Renal pelvis (tissue), 12 donors: ENCODE measurements around the gene CDC26. TPM values are rescaled to one million over a fixed set of nuclear protein-coding genes. Genes with fewer than 3 reads are reported as not detected.

Experiments
- DNase-seq: peaks from one replicate; pipeline ENCODE4 v3.0.0-alpha.2; 2013
- long read RNA-seq, 16 experiments: transcript quantifications; one replicate each; lab custom pipeline, GENCODE V29; 2026
- polyA plus RNA-seq, 3 donors: library from polyadenylated mRNA; unstranded; fragments of 120-200 nt; gene quantifications; one replicate each; pipeline ENCODE4 v1.2.1, GENCODE V29; 2013; ENCODE audit not compliant: insufficient read length in 3 of 3

CDC26 gene
- polyA plus RNA-seq: 10 to 100 TPM; 33.0 to 42.9 (median 36.3) TPM
- long read RNA-seq, donor 1, transcript CDC26-201 (4 exons, 872 nt): major isoform, 37 of 44 reads
- long read RNA-seq, donor 1, partial matches to known transcripts: 7 of 44 reads
- long read RNA-seq, donor 1, other reads (novel, unspliced or antisense): 0 of 44 reads
- long read RNA-seq, donor 2, transcript CDC26-201 (4 exons, 872 nt): major isoform, 47 of 57 reads
- long read RNA-seq, donor 2, partial matches to known transcripts: 10 of 57 reads
- long read RNA-seq, donor 2, other reads (novel, unspliced or antisense): 0 of 57 reads
- long read RNA-seq, donor 3, transcript CDC26-201 (4 exons, 872 nt): major isoform, 51 of 51 reads
- long read RNA-seq, donor 3, partial matches to known transcripts: 0 of 51 reads
- long read RNA-seq, donor 3, other reads (novel, unspliced or antisense): 0 of 51 reads
- long read RNA-seq, donor 4, transcript CDC26-201 (4 exons, 872 nt): major isoform, 50 of 78 reads
- long read RNA-seq, donor 4, partial matches to known transcripts: 28 of 78 reads
- long read RNA-seq, donor 4, other reads (novel, unspliced or antisense): 0 of 78 reads
- long read RNA-seq, donor 5, transcript CDC26-201 (4 exons, 872 nt): major isoform, 28 of 37 reads
- long read RNA-seq, donor 5, partial matches to known transcripts: 9 of 37 reads
- long read RNA-seq, donor 5, other reads (novel, unspliced or antisense): 0 of 37 reads
- long read RNA-seq, donor 6, transcript CDC26-201 (4 exons, 872 nt): major isoform, 40 of 116 reads
- long read RNA-seq, donor 6, partial matches to known transcripts: 75 of 116 reads
- long read RNA-seq, donor 6, other reads (novel, unspliced or antisense): 0 of 116 reads
- long read RNA-seq, donor 7, transcript CDC26-201 (4 exons, 872 nt): major isoform, 38 of 45 reads
- long read RNA-seq, donor 7, partial matches to known transcripts: 7 of 45 reads
- long read RNA-seq, donor 7, other reads (novel, unspliced or antisense): 0 of 45 reads
- long read RNA-seq, donor 8, transcript CDC26-201 (4 exons, 872 nt): major isoform, 17 of 17 reads
- long read RNA-seq, donor 8, partial matches to known transcripts: 0 of 17 reads
- long read RNA-seq, donor 8, other reads (novel, unspliced or antisense): 0 of 17 reads
- long read RNA-seq, donor 9, transcript CDC26-201 (4 exons, 872 nt): major isoform, 60 of 67 reads
- long read RNA-seq, donor 9, partial matches to known transcripts: 7 of 67 reads
- long read RNA-seq, donor 9, other reads (novel, unspliced or antisense): 0 of 67 reads
- long read RNA-seq, donor 10, transcript CDC26-201 (4 exons, 872 nt): major isoform, 45 of 50 reads
- long read RNA-seq, donor 10, partial matches to known transcripts: 5 of 50 reads
- long read RNA-seq, donor 10, other reads (novel, unspliced or antisense): 0 of 50 reads
- long read RNA-seq, donor 11, transcript CDC26-201 (4 exons, 872 nt): major isoform, 20 of 20 reads
- long read RNA-seq, donor 11, partial matches to known transcripts: 0 of 20 reads
- long read RNA-seq, donor 11, other reads (novel, unspliced or antisense): 0 of 20 reads
- long read RNA-seq, donor 12, transcript CDC26-201 (4 exons, 872 nt): major isoform, 47 of 158 reads
- long read RNA-seq, donor 12, partial matches to known transcripts: 90 of 158 reads
- long read RNA-seq, donor 12, other reads (novel, unspliced or antisense): 21 of 158 reads
- long read RNA-seq, donor 13, transcript CDC26-201 (4 exons, 872 nt): major isoform, 21 of 56 reads
- long read RNA-seq, donor 13, partial matches to known transcripts: 35 of 56 reads
- long read RNA-seq, donor 13, other reads (novel, unspliced or antisense): 0 of 56 reads
- long read RNA-seq, donor 14: 0 reads
- long read RNA-seq, donor 15, transcript CDC26-201 (4 exons, 872 nt): major isoform, 58 of 161 reads
- long read RNA-seq, donor 15, partial matches to known transcripts: 70 of 161 reads
- long read RNA-seq, donor 15, other reads (novel, unspliced or antisense): 33 of 161 reads
- long read RNA-seq, donor 16, transcript CDC26-201 (4 exons, 872 nt): major isoform, 64 of 64 reads
- long read RNA-seq, donor 16, partial matches to known transcripts: 0 of 64 reads
- long read RNA-seq, donor 16, other reads (novel, unspliced or antisense): 0 of 64 reads

DNA sequence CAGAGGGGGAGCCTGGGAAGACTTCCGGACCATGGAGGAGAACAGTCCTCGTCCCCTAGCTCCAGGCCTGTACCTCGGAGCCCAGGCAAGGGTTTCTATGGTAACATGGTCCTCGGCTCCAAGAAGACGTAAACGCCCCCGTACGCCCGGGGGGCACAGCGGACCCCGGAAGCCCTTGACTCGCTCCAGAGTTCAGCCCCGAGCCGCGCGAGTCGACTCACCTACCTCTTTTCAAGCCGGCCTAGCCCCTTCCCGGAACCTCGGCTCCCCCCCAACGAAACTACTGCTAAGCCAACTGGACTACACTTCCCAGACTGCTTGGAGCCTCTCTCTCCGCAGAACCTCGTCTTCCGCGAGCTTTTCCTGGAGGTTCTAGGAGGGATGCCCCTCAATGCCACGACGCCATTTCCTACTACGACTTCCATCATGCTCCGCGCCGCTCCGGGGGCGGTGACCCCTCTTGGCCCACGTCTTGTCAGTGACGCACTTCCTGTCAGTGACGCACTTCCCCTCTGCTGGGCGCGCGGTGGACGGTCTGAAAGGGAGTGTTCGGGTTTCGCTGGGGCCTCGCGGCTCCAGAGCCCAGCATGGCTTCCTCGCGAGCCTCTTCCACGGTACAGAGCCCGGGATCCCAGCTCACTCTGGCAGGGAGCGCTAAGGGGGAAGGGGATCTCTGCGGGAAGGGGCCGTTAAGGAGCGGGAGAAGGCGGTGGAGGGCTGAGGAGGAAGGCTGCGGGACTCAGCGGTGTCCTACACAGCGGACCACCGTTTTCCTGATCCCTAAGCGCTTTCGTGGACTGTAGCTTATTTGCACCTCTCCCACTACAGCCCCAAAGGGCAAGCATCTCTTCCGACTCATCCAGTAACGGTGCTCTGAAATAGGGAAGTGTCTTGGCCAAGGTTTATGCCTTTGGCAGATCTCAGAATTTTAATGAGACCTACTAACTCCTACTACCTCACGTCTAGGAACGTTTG, at the start of gene CDC26, which contains the start of gene PRPF4:
Gene CDC26, minus strand, starts transcription at position 416 of the 975 bp plus-strand sequence. CDS start 3,065 bp downstream, outside the sequence.
Gene PRPF4, plus strand, starts transcription at position 502 of the 975 bp plus-strand sequence. Its CDS starts 86 bp downstream, at position 588.
- DNase-seq: peak; percentile 98

DNA sequence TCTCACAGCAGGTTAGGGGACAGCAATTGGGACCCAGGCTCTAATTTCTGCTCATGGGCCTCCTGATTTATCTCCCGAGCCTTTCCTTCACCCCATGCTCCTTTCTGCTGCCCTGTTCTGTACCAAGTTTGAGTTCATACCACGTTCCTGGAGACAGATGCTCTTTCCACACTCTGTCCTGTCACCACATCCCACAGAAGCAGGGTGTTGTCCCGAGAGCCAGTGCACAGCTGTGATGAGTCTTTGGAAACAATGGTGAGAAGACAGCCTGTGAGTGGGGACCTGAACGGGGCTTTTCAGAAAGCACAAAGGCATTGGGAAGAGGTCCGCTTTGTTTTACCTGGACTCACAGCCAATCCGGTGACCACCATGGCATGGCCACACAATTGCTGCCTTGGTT, 47.3 kb upstream of the CDC26 start:
- no peak for DNase-seq

GRCh38 chr9:113320051-113320450, 44.7 kb upstream of the CDC26 start:
- DNase-seq: no peak

DNA sequence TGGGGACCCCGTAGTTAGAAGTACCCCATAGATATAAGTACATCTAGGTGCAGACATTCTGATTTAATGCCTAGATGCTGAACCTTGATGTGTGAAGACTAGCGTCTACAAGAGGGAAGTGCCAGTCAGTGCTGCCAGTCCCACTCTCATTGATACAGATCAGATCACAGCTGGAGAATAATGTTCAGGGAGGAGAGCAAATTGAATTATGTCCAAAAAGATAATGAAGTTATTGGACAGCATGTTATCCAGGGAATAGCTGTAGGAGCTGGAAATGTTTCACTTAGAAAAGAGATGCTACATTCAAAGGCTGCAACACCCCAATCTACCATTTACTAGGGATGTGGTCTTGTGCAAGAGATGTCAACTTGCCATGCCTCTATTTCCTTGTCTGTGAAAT, 43.7 kb upstream of the CDC26 start:
- no peak for DNase-seq

GRCh38 chr9:113317777-113318176, 42.4 kb upstream of the CDC26 start:
- DNase-seq: no peak

GRCh38 chr9:113316030-113316429, 40.7 kb upstream of the CDC26 start:
- DNase-seq: no peak

DNA sequence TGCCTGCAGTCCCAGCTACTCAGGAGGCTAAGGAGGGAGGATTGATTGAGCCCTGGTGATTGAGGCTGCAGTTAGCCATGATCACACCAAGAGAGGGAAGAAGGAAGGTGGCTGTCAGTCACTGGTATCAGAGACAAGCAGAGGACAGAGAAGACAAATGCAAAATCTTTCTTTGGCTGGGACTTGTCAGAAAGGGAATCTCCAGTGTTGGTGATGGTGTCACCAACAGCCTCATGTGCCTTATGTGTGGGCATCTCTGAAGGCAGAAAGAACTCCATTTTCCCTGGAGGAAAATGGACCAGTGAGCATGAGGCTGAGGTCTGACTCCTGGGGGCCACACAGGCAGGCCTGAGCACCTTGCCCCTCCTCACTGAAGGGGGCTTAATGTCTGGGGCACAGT, 39.9 kb upstream of the CDC26 start:
- no peak for DNase-seq

GRCh38 chr9:113313261-113313660, 37.9 kb upstream of the CDC26 start:
- no peak for DNase-seq

DNA sequence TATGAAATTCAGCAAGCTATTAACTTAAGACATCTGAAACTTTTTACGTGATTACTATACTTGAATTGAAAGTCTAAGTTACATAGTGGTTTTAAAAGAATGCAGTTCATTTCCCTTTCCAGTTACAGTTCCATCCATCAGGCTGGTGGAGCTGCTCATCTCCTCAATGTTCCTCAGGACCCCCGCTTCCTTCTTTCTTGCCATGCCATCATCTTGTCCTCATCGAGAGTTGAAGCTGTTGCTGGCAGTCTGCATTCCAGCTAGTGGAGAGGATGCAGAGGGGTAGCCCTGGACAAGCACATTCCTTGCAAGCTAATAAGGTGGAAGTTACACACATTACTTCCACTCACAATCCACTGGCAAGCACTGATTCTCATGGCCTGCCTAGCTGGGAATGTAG, 36.6 kb upstream of the CDC26 start:
- no peak for DNase-seq

- DNase-seq: no peak
These were observed 35.2 kb upstream of the CDC26 start for GRCh38 chr9:113310538-113310937.

- DNase-seq: no peak
These were observed 33.9 kb upstream of the CDC26 start for GRCh38 chr9:113309204-113309813.

GRCh38 chr9:113307396-113307975, 32.1 kb upstream of the CDC26 start:
- no peak for DNase-seq

DNA sequence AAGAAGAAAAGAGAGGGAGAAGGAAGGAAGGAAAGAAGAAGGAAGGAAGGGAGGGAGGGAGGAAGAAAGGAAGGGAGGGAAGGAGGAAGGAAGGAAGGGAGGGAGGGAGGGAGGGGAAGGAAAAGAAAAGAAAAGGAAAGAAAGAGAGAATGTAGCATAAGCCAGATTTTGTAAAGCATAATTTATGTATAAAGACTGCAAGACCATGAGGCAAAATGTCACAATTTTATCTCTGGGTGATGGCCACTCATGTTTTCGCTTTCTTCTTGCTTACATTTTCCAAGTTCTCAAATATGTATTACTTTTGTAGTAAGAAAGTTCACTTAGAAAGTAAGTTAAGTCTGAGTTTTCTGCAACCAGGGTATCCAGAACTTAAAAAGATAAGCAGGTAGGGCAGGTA, 31.2 kb upstream of the CDC26 start:
- no peak for DNase-seq

DNA sequence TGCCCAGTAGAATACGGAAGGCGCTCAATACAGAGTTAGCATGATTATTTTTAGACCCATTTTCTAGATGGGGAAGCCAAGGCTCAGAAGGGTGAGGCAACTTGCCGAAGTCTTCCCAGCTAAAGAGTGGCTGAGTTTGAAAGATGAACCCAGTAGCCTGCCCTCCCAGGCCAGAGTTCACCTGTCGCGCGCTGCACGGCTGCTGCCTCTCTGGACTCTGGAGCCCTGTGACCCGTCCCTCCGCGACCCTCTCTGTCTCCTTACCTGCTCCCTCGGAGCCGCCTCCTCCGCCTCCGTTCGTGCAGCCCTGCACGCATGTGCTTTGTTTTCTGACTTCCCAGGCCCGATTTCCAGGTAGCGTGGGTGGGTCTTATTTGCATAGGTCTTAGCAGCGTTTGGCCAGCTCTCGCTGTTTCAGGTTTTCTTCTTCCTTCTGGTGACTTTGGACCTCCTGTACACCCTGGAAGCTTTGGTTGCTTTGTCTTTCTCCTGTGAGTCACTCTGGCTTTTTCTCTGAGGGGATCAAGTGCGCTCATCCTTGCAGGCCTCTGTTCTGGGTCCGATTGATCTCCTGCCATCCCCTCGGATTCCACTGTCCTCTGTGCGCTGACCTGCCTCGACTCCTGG, 27.5 kb upstream of the CDC26 start, which contains the start of gene RNF183:
Gene RNF183, minus strand, starts transcription at position 585 of the 627 bp plus-strand sequence. CDS start 5,192 bp downstream, outside the sequence.
- DNase-seq: no peak

DNA sequence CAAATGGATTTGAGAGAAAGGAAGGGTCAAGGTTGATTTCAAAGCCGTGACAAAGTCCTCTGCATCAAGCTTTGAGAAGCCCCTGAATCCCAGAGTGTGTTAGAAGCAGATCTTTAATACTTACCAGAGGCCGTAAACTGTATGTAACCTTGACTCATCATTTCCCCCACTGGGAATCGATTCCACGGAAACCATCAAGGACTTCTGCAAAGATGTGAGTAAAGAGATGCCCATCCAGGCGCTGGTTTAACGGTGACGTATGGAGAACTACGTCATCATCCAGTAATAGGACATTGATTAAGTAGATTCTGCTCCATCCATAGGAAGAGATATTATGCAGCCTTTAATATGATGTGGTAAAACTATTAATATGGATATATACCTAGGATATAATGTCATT, 26.2 kb upstream of the CDC26 start:
- DNase-seq: no peak

DNA sequence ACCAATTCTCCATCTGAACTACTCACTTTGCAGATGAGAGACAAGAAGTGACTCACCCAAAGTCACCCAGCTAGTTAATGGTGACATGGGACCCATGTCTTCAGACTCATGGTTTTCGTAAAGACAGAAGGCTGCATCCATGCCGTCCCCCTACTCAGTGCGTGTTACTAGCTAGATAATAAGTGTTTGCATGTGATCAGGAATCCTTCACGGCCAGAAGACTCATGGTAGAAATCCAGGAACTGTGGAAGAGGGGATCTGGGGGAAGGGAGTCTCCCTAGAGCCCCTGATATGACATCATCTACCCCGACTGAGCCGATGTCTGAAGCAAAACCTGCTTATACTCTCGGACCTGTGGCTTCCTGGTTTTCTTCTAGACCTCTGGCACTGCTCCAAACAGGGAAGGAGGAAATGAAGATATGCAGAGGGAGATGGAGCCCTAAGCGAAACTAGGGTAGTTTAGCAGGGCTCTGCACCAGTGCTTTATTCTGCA, 24.5 kb upstream of the CDC26 start:
- DNase-seq: no peak
